ENCODE measurements around the gene AMER3. TPM values are rescaled to one million over a fixed set of nuclear protein-coding genes. Genes with fewer than 3 reads are reported as not detected.

Gene AMER3
- total RNA-seq, 1 donor from 2014 or later, result not detected

GRCh38 chr2:130814931-130815680 is 59.8 kb downstream of the AMER3 start:
- no peak for TF ChIP-seq CTCF (IDR thresholded peaks at IDR 0.05; ENCODE audit: borderline replicate concordance)
- no peak for DNase-seq
- H3K4me1 ChIP-seq, result peaks cover 6% of the 10 kb centered on the region
- peaks cover 46% of the 10 kb centered on the region for H3K27me3 ChIP-seq (ENCODE audit: low read depth)
- H3K36me3 ChIP-seq, result no peaks in the 10 kb centered on the region
- no peaks in the 10 kb centered on the region for H3K9me3 ChIP-seq (replicated peaks)
- no peak overlapping the region for H3K4me3 ChIP-seq
- no peak overlapping the region for H3K27ac ChIP-seq (replicated peaks)
- intact Hi-C loops (cut with micrococcal nuclease), result no loop called here

Other genes with a start within 250 kb of the AMER3 start
- gene POTEI, start 246.2 kb upstream of the AMER3 start, total RNA-seq, result not detected
- not detected for gene CFC1B, start 234.3 kb upstream of the AMER3 start, total RNA-seq
- gene CFC1, start 156.0 kb upstream of the AMER3 start, total RNA-seq, result not detected
- gene POTEJ, start 144.1 kb upstream of the AMER3 start, total RNA-seq, result not detected
- not detected for gene GPR148, start 26.5 kb upstream of the AMER3 start, total RNA-seq
- 5.3 TPM for gene ARHGEF4, start 81.4 kb downstream of the AMER3 start, total RNA-seq